Type B pancreatic cell (in vitro differentiated cells): Measurements from ENCODE around the gene GID4. TPM values are rescaled to one million over a fixed set of nuclear protein-coding genes. Genes with fewer than 3 reads are reported as not detected.

Source experiments
- DNase-seq: peaks from one replicate; pipeline ENCODE4 v3.0.0; 2021; ENCODE audit warnings: mixed read lengths; ENCODE audit not compliant: unreplicated experiment; ENCODE audit errors: extremely low spot score
- H3K27ac Mint-ChIP-seq: 2 replicates; pipeline ENCODE4 v1.8.0; 2021; ENCODE audit warnings: mild to moderate bottlenecking, mixed read lengths
- H3K27me3 Mint-ChIP-seq: 2 replicates; pipeline ENCODE4 v1.8.0; 2021; ENCODE audit warnings: mixed read lengths
- H3K36me3 Mint-ChIP-seq: 2 replicates; pipeline ENCODE4 v1.8.0; 2021; ENCODE audit warnings: mixed read lengths
- H3K4me1 Mint-ChIP-seq: one replicate; pipeline ENCODE4 v1.8.0; 2021; ENCODE audit warnings: mixed read lengths; ENCODE audit not compliant: unreplicated experiment
- H3K4me3 Mint-ChIP-seq: 2 replicates; pipeline ENCODE4 v1.8.0; 2021; ENCODE audit warnings: mild to moderate bottlenecking, mixed read lengths
- H3K9me3 Mint-ChIP-seq: 2 replicates; pipeline ENCODE4 v1.8.0; 2021; ENCODE audit warnings: mixed read lengths
- total RNA-seq: library from RNA; stranded (reverse); gene quantifications from 2 replicates; pipeline ENCODE4 v1.2.1, GENCODE V29; 2021; ENCODE audit warnings: low replicate concordance
- TF ChIP-seq, protein P1 (sequence below): fragments of 200-600 bp; sonication (generic); conservative IDR thresholded peaks from 2 replicates; pipeline ENCODE4 v1.5.0; 2021; ENCODE audit warnings: antibody characterized with exemption, mild to moderate bottlenecking

Gene GID4
- total RNA-seq, 1 donor from 2014 or later, result 13.2 TPM

DNA sequence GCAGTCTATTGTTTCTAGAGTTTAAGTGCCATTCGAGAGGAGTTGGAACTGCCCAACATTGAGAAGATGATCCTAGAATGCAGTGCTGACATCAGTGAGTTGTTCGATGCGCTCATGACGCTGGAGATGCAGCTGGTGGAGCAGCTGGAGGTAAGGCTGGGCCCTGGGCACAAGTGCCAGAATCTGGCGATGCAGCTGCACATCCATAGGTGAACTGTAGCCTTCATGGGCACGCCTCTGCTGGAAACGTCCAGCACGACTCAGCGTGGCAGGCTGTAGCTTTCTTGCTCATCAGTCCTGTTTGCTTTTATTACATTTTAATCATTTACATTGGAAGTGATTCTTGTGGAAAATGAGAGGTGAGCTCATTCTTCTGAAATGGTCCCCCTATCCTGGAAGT, 34.9 kb upstream of the GID4 start:
- peaks cover 5% of the 10 kb centered on the region for H3K36me3 Mint-ChIP-seq
- no peak for DNase-seq
- peaks cover 13% of the 10 kb centered on the region for H3K4me1 Mint-ChIP-seq
- H3K9me3 Mint-ChIP-seq, result no peaks in the 10 kb centered on the region
- no peak overlapping the region for H3K27ac Mint-ChIP-seq
- TF ChIP-seq, protein P1, sequence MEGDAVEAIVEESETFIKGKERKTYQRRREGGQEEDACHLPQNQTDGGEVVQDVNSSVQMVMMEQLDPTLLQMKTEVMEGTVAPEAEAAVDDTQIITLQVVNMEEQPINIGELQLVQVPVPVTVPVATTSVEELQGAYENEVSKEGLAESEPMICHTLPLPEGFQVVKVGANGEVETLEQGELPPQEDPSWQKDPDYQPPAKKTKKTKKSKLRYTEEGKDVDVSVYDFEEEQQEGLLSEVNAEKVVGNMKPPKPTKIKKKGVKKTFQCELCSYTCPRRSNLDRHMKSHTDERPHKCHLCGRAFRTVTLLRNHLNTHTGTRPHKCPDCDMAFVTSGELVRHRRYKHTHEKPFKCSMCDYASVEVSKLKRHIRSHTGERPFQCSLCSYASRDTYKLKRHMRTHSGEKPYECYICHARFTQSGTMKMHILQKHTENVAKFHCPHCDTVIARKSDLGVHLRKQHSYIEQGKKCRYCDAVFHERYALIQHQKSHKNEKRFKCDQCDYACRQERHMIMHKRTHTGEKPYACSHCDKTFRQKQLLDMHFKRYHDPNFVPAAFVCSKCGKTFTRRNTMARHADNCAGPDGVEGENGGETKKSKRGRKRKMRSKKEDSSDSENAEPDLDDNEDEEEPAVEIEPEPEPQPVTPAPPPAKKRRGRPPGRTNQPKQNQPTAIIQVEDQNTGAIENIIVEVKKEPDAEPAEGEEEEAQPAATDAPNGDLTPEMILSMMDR, result no peak
- no peak overlapping the region for H3K4me3 Mint-ChIP-seq
- H3K27me3 Mint-ChIP-seq, result no peaks in the 10 kb centered on the region

DNA sequence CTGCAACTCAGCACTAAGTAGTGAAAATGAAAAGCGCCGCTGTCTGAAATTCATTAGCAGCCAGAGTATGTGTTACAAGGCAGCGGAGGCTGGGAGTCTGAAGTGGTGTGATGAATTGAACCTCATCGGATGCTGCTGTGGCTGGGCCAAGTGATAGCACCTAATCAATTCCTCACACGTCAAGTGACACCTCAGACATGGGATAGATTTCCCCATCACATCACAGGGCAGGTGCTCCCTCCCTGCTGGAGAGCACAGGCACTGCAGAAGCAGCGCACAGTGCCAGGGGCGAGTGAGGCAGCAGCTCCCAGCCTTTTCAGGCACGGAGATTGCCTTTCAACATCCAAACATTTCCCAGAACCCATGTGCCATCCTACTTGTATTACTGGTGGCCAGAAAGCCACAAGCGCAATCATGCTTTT, 34.3 kb upstream of the GID4 start:
- Mint-ChIP-seq H3K27ac (peak overlapping the region; percentile 29), H3K9me3 (no peaks in the 10 kb centered on the region), H3K4me3 (no peak overlapping the region), H3K36me3 (peaks cover 5% of the 10 kb centered on the region), H3K4me1 (peaks cover 8% of the 10 kb centered on the region), H3K27me3 (no peaks in the 10 kb centered on the region)
- no peak for DNase-seq
- TF ChIP-seq, protein P1, result peak; percentile 57

DNA sequence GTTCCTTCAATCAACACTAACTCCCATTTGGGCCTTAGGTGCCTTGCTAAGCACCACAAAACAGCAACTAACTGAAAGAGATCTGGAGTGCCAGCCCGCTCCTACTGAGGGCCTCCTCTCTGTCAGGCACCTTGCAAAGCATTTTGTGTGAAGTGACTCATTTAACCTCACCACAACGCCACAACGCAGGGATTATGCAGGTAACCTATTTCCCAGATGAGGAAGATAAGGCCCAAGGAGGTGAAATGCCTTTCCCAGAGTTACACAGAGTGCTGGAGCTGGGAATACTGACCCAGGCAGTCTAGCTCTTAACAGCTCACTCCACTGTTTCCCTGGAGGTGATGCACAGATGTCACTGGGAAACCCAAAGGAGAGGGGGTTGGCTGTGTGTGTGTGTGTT, 33.7 kb upstream of the GID4 start:
- peaks cover 4% of the 10 kb centered on the region for H3K4me1 Mint-ChIP-seq
- DNase-seq, result no peak
- peaks cover 5% of the 10 kb centered on the region for H3K36me3 Mint-ChIP-seq
- TF ChIP-seq, protein P1, result no peak
- H3K27ac Mint-ChIP-seq, result peak overlapping the region; percentile 29
- H3K27me3 Mint-ChIP-seq, result no peaks in the 10 kb centered on the region
- no peak overlapping the region for H3K4me3 Mint-ChIP-seq
- H3K9me3 Mint-ChIP-seq, result no peaks in the 10 kb centered on the region

DNA sequence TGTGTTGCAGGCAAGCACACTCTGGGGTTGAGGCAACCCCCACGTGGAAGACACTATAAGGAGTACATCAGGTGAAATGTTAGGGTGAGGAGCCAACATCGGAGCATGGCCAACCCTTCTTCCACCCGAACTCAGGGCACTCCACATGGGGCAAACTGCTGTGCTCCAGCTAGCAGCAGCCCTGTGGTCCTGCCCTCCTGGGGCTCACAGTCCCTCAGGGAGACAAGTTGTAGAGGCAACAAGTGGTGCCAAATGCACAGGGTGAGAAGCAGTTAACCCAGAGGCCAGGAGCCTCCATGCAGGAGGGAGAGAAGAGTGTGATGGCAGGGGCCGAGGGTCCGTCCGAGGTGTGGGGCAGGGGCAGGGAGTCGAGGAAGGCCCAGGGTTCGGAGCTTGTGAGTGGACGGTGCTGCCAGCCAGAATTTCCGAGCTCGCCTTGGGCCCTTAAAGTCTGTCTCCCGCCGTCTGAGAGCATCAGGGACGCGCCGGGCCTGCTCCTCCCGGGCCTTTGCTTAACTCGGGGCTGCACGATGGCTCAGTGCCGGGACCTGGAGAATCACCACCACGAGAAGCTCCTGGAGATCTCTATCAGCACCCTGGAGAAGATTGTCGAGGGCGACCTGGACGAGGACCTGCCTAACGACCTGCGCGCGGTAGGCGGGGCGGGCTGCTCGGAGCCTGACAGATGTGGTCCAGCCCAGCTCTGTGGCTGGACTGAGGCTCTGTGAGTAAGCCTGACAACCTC, 32.5 kb upstream of the GID4 start:
- no peaks in the 10 kb centered on the region for H3K9me3 Mint-ChIP-seq
- no peak overlapping the region for H3K4me3 Mint-ChIP-seq
- no peak for DNase-seq
- H3K36me3 Mint-ChIP-seq, result peaks cover 5% of the 10 kb centered on the region
- no peak overlapping the region for H3K27ac Mint-ChIP-seq
- peaks cover 4% of the 10 kb centered on the region for H3K4me1 Mint-ChIP-seq
- TF ChIP-seq, protein P1, result no peak
- no peaks in the 10 kb centered on the region for H3K27me3 Mint-ChIP-seq

DNA sequence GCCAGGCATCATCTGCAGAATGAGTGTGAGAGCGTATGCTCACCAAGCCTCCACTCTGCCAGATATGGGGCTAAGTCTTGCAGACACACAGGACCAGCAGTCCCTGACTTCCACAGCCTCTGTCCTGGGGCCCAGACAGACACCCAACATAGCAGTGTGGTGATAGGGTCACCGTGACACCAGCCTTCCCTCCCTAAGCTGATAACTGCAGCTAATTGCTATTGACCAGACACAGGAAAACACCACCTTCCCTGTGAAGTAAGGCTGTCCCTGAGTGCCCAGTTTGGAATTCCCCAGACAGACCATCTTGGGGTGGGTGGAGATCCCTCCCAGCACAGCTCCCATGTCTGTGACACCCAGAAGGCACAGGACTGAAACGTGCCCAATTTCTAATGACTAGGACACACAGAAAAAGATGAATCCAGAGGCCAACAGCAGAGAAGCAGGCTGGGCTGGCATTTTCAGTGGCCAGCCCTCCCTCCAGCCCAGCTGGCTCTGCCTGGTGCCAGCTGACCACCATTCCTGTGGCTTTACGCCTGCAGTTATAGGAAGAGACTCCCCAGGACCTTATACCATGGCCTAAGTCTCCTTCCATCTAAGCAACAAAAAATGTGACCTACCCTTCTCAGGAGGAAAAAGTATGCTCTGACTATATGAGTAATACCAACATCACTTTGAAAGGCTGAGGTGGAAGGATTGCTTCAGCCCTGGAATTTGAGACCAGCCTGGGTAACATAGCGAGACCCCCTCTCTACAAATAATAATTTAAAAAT, 30.5 kb upstream of the GID4 start:
- TF ChIP-seq, protein P1, result no peak
- Mint-ChIP-seq H3K4me3 (no peak overlapping the region), H3K27ac (no peak overlapping the region), H3K27me3 (no peaks in the 10 kb centered on the region), H3K36me3 (peaks cover 9% of the 10 kb centered on the region), H3K4me1 (no peaks in the 10 kb centered on the region), H3K9me3 (no peaks in the 10 kb centered on the region)
- no peak for DNase-seq
